HepG2 (cell line): ENCODE data around the gene PIGO. TPM values are rescaled to one million over a fixed set of nuclear protein-coding genes. Genes with fewer than 3 reads are reported as not detected.

ENCODE experiments used
- CAMTA2 ChIP-seq: sonication (generic); formaldehyde crosslinking; IDR thresholded peaks from 2 replicates; pipeline ENCODE4 v1.4.0; 2020; ENCODE audit warnings: mild to moderate bottlenecking, missing genetic modification reagents, borderline replicate concordance
- CENPX ChIP-seq: sonication (generic); formaldehyde crosslinking; IDR thresholded peaks from 2 replicates; pipeline ENCODE4 v1.9.0; 2021; ENCODE audit warnings: mild to moderate bottlenecking, missing genetic modification reagents, moderate library complexity
- ELF1 ChIP-seq: sonication (generic); formaldehyde crosslinking; IDR thresholded peaks from 2 replicates; pipeline ENCODE4 v1.4.0; 2020; ENCODE audit warnings: missing genetic modification reagents
- FOXP4 ChIP-seq: sonication (generic); formaldehyde crosslinking; IDR thresholded peaks from 2 replicates; pipeline ENCODE4 v1.4.0; 2020; ENCODE audit warnings: missing genetic modification reagents
- HDAC2 ChIP-seq: sonication (generic); formaldehyde crosslinking; IDR thresholded peaks from 2 replicates; pipeline ENCODE4 v1.4.0; 2020; ENCODE audit warnings: missing genetic modification reagents
- ISL2 ChIP-seq: sonication (generic); formaldehyde crosslinking; IDR thresholded peaks from 2 replicates; pipeline ENCODE4 v1.5.0; 2020; ENCODE audit warnings: missing genetic modification reagents
- KDM5B ChIP-seq: sonication (generic); formaldehyde crosslinking; IDR thresholded peaks from 2 replicates; pipeline ENCODE4 v1.4.0; 2020; ENCODE audit warnings: missing genetic modification reagents, mild to moderate bottlenecking, borderline replicate concordance
- KLF12 ChIP-seq: sonication (generic); formaldehyde crosslinking; IDR thresholded peaks from 2 replicates; pipeline ENCODE4 v1.4.0; 2020; ENCODE audit warnings: missing genetic modification reagents, borderline replicate concordance
- MZF1 ChIP-seq: sonication (generic); formaldehyde crosslinking; IDR thresholded peaks from 2 replicates; pipeline ENCODE4 v1.8.1; 2023; ENCODE audit warnings: mild to moderate bottlenecking, missing genetic modification reagents, borderline replicate concordance
- NFIC ChIP-seq: IDR thresholded peaks from 2 replicates; pipeline ENCODE4 v1.6.1; 2012; ENCODE audit warnings: mild to moderate bottlenecking, low read length, inconsistent platforms
- SP5 ChIP-seq: IDR thresholded peaks from 2 replicates; pipeline ENCODE4 v1.6.1; 2016; ENCODE audit warnings: low read depth, borderline replicate concordance
- TCF7L2 ChIP-seq: IDR thresholded peaks from 2 replicates; pipeline ENCODE4 v1.6.1; 2011; ENCODE audit warnings: mild to moderate bottlenecking, low read depth, low read length, moderate library complexity
- TFDP2 ChIP-seq: sonication (generic); formaldehyde crosslinking; IDR thresholded peaks from 2 replicates; pipeline ENCODE4 v1.4.0; 2020; ENCODE audit warnings: missing genetic modification reagents
- TGIF2 ChIP-seq: IDR thresholded peaks from 2 replicates; pipeline ENCODE4 v1.6.1; 2016; ENCODE audit warnings: control low read depth, missing compliant biosample characterization
- THYN1 ChIP-seq: sonication (generic); formaldehyde crosslinking; IDR thresholded peaks from 2 replicates; pipeline ENCODE4 v1.8.1; 2023; ENCODE audit warnings: low read depth, mild to moderate bottlenecking, moderate library complexity, missing genetic modification reagents, borderline replicate concordance
- ZEB1 ChIP-seq: IDR thresholded peaks from 2 replicates; pipeline ENCODE4 v1.6.1; 2012; ENCODE audit warnings: mild to moderate bottlenecking, low read depth, inconsistent platforms; ENCODE audit not compliant: insufficient replicate concordance
- ZKSCAN8 ChIP-seq: IDR thresholded peaks from 2 replicates; pipeline ENCODE4 v1.6.1; 2016; ENCODE audit warnings: borderline replicate concordance, missing genetic modification reagents, missing compliant biosample characterization
- ZNF407 ChIP-seq: sonication (generic); formaldehyde crosslinking; IDR thresholded peaks from one replicate; pipeline ENCODE4 v1.5.1; 2020; ENCODE audit warnings: mild to moderate bottlenecking, missing genetic modification reagents; ENCODE audit errors: not compliant biosample characterization
- ZNF713 ChIP-seq: sonication (generic); formaldehyde crosslinking; IDR thresholded peaks from 2 replicates; pipeline ENCODE4 v1.4.0; 2020; ENCODE audit warnings: mild to moderate bottlenecking, missing genetic modification reagents
- polyA plus RNA-seq, 8 experiments: library from polyadenylated mRNA; depleted of rRNA in 3 of 8; stranded (reverse) in 7 of 8; unstranded in 1 of 8; fragments of >200 nt; fragmentation: Illumina TruSeq in 4 of 8; extraction: Trizol in 4 of 8; gene quantifications; 2 replicates each; pipeline versions ENCODE4 v1.2.1 to v1.2.3, GENCODE V29; 2011 to 2016; ENCODE audit warnings: low read depth in 4 of 8, missing spikeins in 1 of 8, mixed read lengths in 1 of 8; ENCODE audit not compliant: insufficient read depth in 1 of 8
- total RNA-seq, 5 experiments: library from RNA; depleted of rRNA; stranded (reverse); fragments of >200 nt; fragmentation: Illumina TruSeq; extraction: Trizol; gene quantifications; 2 replicates each; pipeline ENCODE4 v1.2.3, GENCODE V29; 2016; ENCODE audit warnings: low read depth in 1 of 5

Gene PIGO
- total and polyA plus RNA-seq, 2 of the 13 experiments (the other 11 are each of a cell fraction or from before 2014, with no cell fraction given): 20.5 to 26.2 TPM

GRCh38 chr9:35115680-35116538, 19.5 kb upstream of the PIGO start, which contains the start of gene ATOSB (continued):
- TF ChIP-seq ISL2: no peak
- peak; percentile 49 for TF ChIP-seq ELF1 (CRISPR knock-in tag)
- TF ChIP-seq THYN1: no peak
- peak; percentile 31; the same call in 1 of the 2 replicates for TF ChIP-seq HDAC2
- peak; percentile 31; the same call in 1 of the 2 replicates for TF ChIP-seq TFDP2 (CRISPR knock-in tag)
- TF ChIP-seq NFIC: no peak
- no peak for TF ChIP-seq CAMTA2
- peak; percentile 79 for TF ChIP-seq SP5 (CRISPR knock-in tag)
- TF ChIP-seq CENPX (CRISPR knock-in tag): no peak
- TF ChIP-seq MZF1: no peak
- peak; percentile 53; the same call in 1 of the 2 replicates for TF ChIP-seq TGIF2 (CRISPR knock-in tag)
- TF ChIP-seq KDM5B (CRISPR knock-in tag): no peak
- no peak for TF ChIP-seq ZKSCAN8 (CRISPR knock-in tag)
- TF ChIP-seq ZNF407 (CRISPR knock-in tag): no peak
- TF ChIP-seq TCF7L2: no peak
- no peak for TF ChIP-seq ZNF713
- no peak for TF ChIP-seq KLF12 (CRISPR knock-in tag)
- no peak for TF ChIP-seq ZEB1
- no peak for TF ChIP-seq FOXP4 (CRISPR knock-in tag)
